GM21737 (cell line): Measurements from ENCODE around the gene PPP4R4.
A peak's percentile ranks its signal among the peaks of the same experiment; 100 is the strongest.
"Not testable (repeated sequence)": the region's sequence is repeated elsewhere in the genome, so short reads cannot be mapped to it uniquely, and the experiment has no call there.

ENCODE experiments used
- ATAC-seq: cut with Tn5 transposase; IDR thresholded peaks from one replicate; pipeline ENCODE4 v1.9.1; 2021; ENCODE audit warnings: mild to moderate bottlenecking, moderate library complexity; ENCODE audit not compliant: unreplicated experiment

PPP4R4 gene

GRCh38 chr14:94177806-94178205, 3.7 kb downstream of the PPP4R4 start:
- no peak for ATAC-seq

- ATAC-seq: no peak
Measured at GRCh38 chr14:94179244-94179643, 5.1 kb downstream of the PPP4R4 start.

- peak; percentile 60 for ATAC-seq
Measured at GRCh38 chr14:94180655-94181271, 6.6 kb downstream of the PPP4R4 start.

GRCh38 chr14:94181835-94182234, 7.7 kb downstream of the PPP4R4 start:
- no peak for ATAC-seq

DNA sequence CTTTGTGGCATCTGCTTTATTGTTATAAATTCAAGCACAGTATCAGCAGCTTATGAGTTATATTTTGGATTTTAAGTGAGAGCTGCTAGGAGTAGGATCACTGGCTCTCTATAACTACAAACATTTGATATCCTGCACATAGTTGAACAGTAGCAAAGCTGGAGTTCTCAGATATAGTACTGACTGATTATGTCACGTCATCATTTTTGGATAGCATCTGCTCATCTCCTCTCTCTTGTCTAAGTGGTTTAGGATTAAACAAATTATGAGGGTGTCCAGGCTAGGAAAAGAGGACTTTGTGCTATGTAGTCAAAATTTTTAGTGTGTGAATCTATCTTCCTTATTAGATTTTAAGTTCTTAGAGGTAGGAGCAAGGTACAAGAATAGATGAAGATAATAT, 18.4 kb downstream of the PPP4R4 start:
- ATAC-seq: no peak

- ATAC-seq: no peak
Measured at GRCh38 chr14:94193776-94194175, 19.7 kb downstream of the PPP4R4 start.

DNA sequence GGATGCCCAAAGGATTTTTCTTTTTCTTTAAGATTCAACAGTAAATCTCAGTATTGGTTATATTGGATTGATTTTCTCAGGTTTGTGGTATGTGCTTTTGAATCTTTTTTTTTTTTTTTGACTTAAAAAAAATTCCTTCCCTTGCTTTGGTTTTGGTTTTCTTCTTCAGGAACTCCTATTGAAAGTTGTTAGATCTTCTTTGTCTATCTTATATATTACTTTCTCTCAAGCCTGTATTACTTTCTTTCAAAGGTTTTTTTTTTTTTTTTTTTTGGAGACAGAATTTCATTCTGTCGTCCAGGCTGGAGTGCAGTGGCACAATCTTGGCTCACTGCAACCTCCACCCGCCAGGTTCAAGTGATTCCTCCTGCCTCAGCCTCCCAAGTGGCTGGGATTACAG, 21.9 kb downstream of the PPP4R4 start:
- ATAC-seq: no peak

DNA sequence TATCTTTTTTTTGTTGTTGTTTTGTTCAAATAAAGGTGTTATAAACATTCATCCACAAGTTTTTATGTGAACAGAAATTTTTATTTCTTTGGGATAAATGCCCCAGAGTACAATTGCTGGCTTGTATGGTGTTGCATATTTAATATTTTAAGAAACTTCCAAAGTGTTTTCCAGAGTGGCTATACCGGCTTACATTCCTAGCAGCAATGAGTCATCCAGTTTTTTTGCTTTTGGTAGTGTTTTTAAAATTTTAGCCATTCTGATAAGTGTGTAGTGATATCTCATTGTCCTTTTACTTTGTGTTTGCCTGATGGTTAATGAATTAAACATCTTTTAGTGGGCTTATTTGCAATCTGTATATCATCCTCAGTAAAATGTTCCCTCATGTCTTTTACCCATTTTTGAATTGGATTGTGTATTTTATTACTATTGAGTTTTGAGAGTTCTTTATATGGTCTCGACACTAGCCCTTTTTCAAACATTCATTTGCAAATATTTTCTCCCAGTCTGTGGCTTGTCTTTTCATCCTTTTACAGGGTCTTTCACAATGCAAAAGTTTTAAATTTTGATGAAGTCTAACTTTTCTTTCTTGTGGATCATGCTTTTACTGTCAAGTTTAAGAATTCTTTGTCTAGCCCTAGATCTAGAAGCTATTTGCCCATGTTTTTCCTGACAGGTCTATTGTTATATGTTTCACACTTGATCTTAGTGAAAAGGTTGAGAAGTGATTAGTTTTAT, 29.5 kb downstream of the PPP4R4 start:
- no peak for ATAC-seq

GRCh38 chr14:94213021-94213420, 38.9 kb downstream of the PPP4R4 start:
- ATAC-seq: no peak

DNA sequence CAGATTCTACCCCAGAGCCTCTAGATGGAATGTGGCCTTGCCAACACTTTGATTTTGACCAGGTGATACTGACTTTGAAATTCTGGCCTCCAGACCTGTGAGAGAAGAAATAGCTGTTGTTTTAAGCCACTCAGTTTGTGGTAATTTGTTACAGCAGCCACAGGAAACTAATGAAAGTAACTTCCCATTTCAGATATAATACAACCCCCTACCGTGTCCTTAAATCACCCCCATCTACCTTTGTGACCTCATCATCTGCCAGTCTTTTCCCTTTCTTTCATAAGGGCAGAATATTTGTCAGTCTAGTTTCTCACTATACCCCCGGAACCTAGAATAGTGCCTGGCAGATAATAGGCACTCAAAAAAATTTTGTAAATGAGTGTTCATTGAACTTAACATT, 39.6 kb downstream of the PPP4R4 start:
- ATAC-seq: no peak

DNA sequence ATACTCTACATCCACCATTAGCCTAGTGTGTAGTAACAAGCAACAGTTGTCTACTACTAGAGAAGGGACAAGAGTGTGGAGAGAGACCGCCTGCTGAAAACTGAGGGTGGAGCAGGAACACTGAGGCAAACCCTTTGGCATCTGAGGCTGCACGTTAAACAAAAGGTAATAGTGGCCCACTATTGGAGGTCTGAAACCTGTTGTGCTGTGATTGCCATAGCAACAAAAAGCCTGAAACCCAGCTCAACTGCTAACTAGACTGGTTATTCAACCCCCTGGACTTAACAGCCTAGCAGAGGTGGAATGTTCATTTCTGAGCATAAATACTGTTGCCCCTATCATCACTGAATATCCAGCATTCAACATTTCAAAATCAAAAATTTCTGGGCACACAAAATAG, 43.0 kb downstream of the PPP4R4 start:
- ATAC-seq: no peak

DNA sequence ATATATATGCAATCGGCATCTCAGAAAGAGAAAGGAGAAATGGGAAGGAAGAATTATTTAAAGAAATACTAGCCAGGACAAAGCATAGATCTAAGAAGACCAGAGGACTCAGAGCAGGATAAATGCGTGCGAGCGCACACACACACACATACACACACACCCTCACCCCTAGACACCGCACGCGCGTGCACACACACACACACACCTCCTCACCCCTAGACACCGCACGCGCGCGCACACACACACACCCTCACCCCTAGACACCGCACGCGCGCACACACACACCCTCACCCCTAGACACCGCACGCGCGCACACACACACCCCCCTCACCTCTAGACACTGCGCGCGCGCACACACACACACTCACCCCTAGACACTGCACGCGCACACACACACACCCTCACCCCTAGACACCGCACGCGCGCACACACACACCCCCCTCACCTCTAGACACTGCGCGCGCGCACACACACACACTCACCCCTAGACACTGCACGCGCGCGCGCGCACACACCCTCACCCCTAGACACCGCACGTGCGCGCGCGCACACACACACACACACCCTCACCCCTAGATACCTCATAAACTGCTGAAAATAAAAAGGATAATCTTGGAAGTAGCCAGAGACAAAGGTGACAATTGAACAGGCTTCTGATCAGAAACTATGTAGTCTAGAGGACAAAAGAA, 44.2 kb downstream of the PPP4R4 start:
- ATAC-seq: not testable (repeated sequence)

- no peak for ATAC-seq
Measured at GRCh38 chr14:94224040-94224439, 49.9 kb downstream of the PPP4R4 start.

DNA sequence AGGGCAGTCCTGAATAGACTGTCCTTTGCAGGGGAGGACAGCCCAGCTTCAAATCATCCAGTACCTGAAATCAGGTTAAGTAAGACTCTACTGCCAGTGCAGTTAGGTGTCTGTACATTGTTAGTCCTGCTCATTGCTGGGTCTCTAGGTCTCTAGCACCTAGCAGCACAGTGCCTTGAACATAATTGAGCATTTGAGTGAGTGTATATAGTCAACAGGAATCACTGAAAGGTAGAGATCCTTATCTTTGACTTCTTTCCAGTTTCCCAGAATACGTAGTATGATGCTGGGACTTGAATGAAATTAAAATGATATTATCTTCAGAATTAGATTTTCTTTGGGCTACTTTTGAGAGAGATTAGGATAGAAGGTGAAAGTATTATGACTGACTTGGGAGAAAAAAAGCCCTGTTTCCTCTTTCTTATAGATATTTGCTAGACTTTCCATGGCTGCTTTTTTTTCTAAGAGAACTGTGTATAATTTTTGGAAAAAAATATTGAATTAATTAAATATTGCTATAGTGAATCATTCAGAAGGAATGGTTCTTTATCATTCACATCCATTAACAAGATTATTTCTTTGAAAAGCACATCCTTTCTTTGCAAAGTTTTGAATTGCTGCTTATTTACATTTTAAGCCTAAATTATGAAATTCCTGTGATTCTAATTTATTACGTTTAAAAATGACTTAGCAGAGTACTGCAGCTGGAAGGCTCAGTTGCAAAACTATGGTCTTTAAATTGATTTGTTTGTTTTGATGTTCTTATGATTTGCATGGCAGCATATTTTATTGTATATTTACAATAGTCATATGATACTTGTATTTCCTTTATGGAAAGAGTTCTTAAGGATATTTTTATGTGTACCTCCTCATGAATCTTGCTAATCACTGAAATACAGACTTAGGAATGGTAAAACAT, 51.6 kb downstream of the PPP4R4 start:
- ATAC-seq: no peak

- ATAC-seq: no peak
Measured at GRCh38 chr14:94227029-94227428, 52.9 kb downstream of the PPP4R4 start.

DNA sequence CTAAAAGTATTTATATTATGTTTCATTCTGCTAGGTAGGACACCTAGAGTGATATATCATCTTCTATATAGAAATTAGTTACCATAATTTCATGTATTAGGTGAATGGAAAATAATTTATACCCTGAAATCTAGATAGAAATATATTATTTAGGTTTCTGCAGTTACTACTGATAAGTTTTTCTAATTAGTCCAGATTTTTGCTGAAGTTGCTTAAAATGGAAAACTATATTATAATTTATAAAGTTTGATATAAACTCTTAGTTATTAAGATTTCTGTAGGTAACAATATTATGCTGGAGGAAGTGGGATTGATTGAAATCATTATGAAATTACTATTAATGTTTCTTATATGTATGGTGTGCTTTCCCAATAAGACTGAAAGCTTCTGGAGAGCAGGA, 62.9 kb downstream of the PPP4R4 start:
- ATAC-seq: no peak

DNA sequence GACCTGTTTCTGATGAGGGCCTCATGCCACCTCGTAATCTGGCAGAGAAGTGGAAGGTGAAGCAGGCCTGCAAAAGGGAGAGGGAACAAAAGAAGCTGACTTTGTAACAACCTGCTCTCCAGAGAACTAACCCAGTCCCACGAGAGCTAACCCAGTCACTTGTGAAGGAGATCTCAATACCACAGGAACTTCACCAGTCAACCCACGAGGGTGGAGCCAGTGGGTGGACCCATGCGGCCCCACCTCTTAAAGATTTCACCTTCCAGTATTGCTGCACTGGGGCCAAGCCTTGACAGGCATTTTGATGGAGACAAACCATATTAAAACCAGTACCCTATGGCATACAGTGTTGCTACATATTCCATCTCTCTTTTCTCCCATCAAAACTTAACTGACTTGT, 63.9 kb downstream of the PPP4R4 start:
- ATAC-seq: no peak

DNA sequence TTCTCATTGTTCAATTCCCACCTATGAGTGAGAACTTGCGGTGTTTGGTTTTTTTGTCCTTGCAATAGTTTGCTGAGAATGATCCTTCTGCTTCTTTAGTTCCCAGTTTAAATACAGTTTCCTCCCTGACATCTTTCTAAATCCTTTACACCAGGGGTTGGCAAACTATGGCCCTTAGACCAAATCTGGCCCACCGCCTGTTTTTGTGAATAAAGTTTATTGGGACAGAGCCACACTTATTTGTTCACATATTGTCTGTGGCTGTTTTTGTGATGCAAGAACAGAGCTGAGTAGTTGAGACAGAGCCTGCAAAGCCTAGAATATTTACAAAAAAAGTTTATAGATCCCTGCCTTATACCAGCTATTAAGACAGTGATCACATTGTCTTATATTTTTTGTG, 65.3 kb downstream of the PPP4R4 start:
- ATAC-seq: no peak

DNA sequence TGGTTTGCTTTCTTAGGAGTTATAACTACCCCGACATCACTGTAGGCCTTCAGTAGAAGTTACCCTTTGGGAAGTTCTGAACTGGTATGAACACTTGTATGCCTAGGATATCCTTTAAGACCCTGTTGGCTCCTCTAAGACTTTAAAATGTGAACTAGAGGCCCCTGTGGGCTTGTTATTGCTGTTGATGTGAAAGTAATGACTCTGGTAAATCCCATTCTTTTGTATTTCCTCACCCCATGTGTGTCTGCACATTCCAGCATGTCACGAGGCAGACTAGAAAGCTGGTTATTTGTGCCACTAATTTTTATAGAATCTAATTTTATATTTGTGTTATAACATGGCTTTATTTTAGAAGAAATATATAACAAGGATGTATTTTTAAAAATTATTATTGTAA, 70.1 kb downstream of the PPP4R4 start:
- no peak for ATAC-seq

- not testable (repeated sequence) for ATAC-seq
Measured at GRCh38 chr14:94264195-94264594, 90.1 kb downstream of the PPP4R4 start.

- no peak for ATAC-seq
Measured at GRCh38 chr14:94267352-94267751, 93.2 kb downstream of the PPP4R4 start.
